ENCODE measurements around the gene PIGC. TPM values are rescaled to one million over a fixed set of nuclear protein-coding genes. Genes with fewer than 3 reads are reported as not detected.

The PIGC gene
- total RNA-seq, 1 experiment from 2014 or later, result 16.2 TPM

DNA sequence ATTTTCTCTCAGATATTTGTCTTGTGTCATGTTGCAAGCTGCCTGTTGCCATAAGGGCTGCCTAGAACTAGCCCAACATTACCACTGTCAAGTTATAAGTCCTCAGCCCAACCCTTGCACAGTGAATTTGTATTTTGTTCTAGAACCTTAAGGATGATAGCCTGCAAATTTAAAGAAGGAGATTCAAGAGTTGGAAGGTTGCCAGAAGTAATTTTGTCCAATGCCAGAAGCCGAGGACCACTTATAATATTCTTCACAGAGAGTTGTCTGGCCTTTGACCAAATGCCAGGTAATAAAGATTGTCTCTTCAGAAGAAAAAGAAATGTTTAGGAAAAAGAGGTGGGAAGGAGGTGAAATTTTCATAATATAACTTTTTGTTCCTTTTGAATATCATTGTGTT lies 48.6 kb upstream of the PIGC start:
- Mint-ChIP-seq H3K4me3 (no peak overlapping the region), H3K9me3 (no peaks in the 10 kb centered on the region), H3K27me3 (ENCODE audit: low read depth) (peaks cover 6% of the 10 kb centered on the region), H3K36me3 (no peaks in the 10 kb centered on the region), H3K27ac (no peak overlapping the region), H3K4me1 (peaks cover 3% of the 10 kb centered on the region)
- no peak for DNase-seq (ENCODE audit: low spot score)
- ATAC-seq, result no peak
- TF ChIP-seq, protein P1, sequence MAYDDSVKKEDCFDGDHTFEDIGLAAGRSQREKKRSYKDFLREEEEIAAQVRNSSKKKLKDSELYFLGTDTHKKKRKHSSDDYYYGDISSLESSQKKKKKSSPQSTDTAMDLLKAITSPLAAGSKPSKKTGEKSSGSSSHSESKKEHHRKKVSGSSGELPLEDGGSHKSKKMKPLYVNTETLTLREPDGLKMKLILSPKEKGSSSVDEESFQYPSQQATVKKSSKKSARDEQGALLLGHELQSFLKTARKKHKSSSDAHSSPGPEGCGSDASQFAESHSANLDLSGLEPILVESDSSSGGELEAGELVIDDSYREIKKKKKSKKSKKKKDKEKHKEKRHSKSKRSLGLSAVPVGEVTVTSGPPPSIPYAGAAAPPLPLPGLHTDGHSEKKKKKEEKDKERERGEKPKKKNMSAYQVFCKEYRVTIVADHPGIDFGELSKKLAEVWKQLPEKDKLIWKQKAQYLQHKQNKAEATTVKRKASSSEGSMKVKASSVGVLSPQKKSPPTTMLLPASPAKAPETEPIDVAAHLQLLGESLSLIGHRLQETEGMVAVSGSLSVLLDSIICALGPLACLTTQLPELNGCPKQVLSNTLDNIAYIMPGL (CRISPR knock-in tag; IDR thresholded peaks at IDR 0.05), result no peak
- ChIA-PET POLR2A (no interaction called here), CTCF (no interaction called here)

- Mint-ChIP-seq H3K4me3 (no peak overlapping the region), H3K4me1 (no peaks in the 10 kb centered on the region), H3K9me3 (no peaks in the 10 kb centered on the region), H3K27ac (no peak overlapping the region), H3K27me3 (ENCODE audit: low read depth) (no peaks in the 10 kb centered on the region; the same call in 1 of the 2 replicates), H3K36me3 (no peaks in the 10 kb centered on the region)
- CTCF ChIA-PET, result no interaction called here
- ATAC-seq (no peak), DNase-seq (ENCODE audit: low spot score) (no peak)
- POLR2A ChIA-PET, result no interaction called here
- no peak for TF ChIP-seq NFE2L1 (CRISPR knock-in tag; IDR thresholded peaks at IDR 0.05)
- TF ChIP-seq, protein P2, sequence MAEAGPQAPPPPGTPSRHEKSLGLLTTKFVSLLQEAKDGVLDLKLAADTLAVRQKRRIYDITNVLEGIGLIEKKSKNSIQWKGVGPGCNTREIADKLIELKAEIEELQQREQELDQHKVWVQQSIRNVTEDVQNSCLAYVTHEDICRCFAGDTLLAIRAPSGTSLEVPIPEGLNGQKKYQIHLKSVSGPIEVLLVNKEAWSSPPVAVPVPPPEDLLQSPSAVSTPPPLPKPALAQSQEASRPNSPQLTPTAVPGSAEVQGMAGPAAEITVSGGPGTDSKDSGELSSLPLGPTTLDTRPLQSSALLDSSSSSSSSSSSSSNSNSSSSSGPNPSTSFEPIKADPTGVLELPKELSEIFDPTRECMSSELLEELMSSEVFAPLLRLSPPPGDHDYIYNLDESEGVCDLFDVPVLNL (CRISPR knock-in tag; IDR thresholded peaks at IDR 0.05; ENCODE audit: borderline replicate concordance, low read depth), result no peak
- TF ChIP-seq ZNF416 (CRISPR knock-in tag; IDR thresholded peaks at IDR 0.05), result no peak
- TF ChIP-seq, protein P3, sequence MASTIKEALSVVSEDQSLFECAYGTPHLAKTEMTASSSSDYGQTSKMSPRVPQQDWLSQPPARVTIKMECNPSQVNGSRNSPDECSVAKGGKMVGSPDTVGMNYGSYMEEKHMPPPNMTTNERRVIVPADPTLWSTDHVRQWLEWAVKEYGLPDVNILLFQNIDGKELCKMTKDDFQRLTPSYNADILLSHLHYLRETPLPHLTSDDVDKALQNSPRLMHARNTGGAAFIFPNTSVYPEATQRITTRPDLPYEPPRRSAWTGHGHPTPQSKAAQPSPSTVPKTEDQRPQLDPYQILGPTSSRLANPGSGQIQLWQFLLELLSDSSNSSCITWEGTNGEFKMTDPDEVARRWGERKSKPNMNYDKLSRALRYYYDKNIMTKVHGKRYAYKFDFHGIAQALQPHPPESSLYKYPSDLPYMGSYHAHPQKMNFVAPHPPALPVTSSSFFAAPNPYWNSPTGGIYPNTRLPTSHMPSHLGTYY (CRISPR knock-in tag; IDR thresholded peaks at IDR 0.05), result no peak
- no peak for TF ChIP-seq MYBL2 (CRISPR knock-in tag; IDR thresholded peaks at IDR 0.05)
- TF ChIP-seq TEAD4 (CRISPR knock-in tag; IDR thresholded peaks at IDR 0.05), result no peak
- no peak for TF ChIP-seq NR3C1 (CRISPR knock-in tag; conservative IDR thresholded peaks at IDR 0.05; ENCODE audit: low read depth)
- TF ChIP-seq ETV6 (CRISPR knock-in tag; IDR thresholded peaks at IDR 0.05), result no peak
- TF ChIP-seq RORB (CRISPR knock-in tag; IDR thresholded peaks at IDR 0.05), result no peak
- no peak for TF ChIP-seq SMAD4 (CRISPR knock-in tag; IDR thresholded peaks at IDR 0.05)
- no peak for TF ChIP-seq MXD4 (CRISPR knock-in tag; IDR thresholded peaks at IDR 0.05; ENCODE audit: borderline replicate concordance)
- no peak for TF ChIP-seq ZNF232 (CRISPR knock-in tag; IDR thresholded peaks at IDR 0.05)
- TF ChIP-seq NFATC4 (CRISPR knock-in tag; IDR thresholded peaks at IDR 0.05), result no peak
- TF ChIP-seq KAT7 (CRISPR knock-in tag; IDR thresholded peaks at IDR 0.05; ENCODE audit: borderline replicate concordance), result no peak
- TF ChIP-seq, protein P4, sequence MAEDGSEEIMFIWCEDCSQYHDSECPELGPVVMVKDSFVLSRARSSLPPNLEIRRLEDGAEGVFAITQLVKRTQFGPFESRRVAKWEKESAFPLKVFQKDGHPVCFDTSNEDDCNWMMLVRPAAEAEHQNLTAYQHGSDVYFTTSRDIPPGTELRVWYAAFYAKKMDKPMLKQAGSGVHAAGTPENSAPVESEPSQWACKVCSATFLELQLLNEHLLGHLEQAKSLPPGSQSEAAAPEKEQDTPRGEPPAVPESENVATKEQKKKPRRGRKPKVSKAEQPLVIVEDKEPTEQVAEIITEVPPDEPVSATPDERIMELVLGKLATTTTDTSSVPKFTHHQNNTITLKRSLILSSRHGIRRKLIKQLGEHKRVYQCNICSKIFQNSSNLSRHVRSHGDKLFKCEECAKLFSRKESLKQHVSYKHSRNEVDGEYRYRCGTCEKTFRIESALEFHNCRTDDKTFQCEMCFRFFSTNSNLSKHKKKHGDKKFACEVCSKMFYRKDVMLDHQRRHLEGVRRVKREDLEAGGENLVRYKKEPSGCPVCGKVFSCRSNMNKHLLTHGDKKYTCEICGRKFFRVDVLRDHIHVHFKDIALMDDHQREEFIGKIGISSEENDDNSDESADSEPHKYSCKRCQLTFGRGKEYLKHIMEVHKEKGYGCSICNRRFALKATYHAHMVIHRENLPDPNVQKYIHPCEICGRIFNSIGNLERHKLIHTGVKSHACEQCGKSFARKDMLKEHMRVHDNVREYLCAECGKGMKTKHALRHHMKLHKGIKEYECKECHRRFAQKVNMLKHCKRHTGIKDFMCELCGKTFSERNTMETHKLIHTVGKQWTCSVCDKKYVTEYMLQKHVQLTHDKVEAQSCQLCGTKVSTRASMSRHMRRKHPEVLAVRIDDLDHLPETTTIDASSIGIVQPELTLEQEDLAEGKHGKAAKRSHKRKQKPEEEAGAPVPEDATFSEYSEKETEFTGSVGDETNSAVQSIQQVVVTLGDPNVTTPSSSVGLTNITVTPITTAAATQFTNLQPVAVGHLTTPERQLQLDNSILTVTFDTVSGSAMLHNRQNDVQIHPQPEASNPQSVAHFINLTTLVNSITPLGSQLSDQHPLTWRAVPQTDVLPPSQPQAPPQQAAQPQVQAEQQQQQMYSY (CRISPR knock-in tag; IDR thresholded peaks at IDR 0.05), result no peak
Measured at GRCh38 chr1:172489847-172490246, 46.0 kb upstream of the PIGC start.

DNA sequence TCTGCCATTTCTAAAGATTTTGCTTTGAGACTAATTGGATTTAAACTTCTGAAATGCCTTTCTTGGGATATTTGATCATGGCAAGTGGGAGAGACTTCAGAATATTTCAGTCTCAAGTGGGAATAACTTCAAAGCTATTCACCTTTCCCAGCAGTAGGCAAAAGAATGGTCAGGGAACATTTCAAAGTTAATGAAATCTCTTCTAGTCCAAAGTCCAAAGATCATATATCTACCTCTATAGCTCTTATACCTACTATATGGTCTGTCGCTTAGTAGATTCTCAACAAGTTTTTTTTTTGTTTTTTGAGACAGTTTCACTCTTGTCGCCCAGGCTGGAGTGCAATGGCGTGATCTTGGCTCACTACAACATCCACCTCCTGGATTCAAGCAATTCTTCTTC lies 44.5 kb upstream of the PIGC start:
- ChIA-PET CTCF (no interaction called here), POLR2A (no interaction called here)
- Mint-ChIP-seq H3K27me3 (ENCODE audit: low read depth) (no peaks in the 10 kb centered on the region; the same call in 1 of the 2 replicates), H3K36me3 (no peaks in the 10 kb centered on the region), H3K4me1 (peaks cover 4% of the 10 kb centered on the region), H3K27ac (no peak overlapping the region), H3K4me3 (no peak overlapping the region), H3K9me3 (no peaks in the 10 kb centered on the region)
- no peak for DNase-seq (ENCODE audit: low spot score)
- no peak for ATAC-seq
- TF ChIP-seq FOXK1 (CRISPR knock-in tag; IDR thresholded peaks at IDR 0.05), result no peak
- no peak for TF ChIP-seq ZBTB21 (CRISPR knock-in tag; IDR thresholded peaks at IDR 0.05; ENCODE audit: borderline replicate concordance)
- TF ChIP-seq SMAD4 (CRISPR knock-in tag; IDR thresholded peaks at IDR 0.05), result no peak
- no peak for TF ChIP-seq ZNF396 (CRISPR knock-in tag; IDR thresholded peaks at IDR 0.05; ENCODE audit: borderline replicate concordance)
- TF ChIP-seq, protein P2 (CRISPR knock-in tag; IDR thresholded peaks at IDR 0.05; ENCODE audit: borderline replicate concordance, low read depth), result no peak
- no peak for TF ChIP-seq MLX (CRISPR knock-in tag; IDR thresholded peaks at IDR 0.05)
- TF ChIP-seq, protein P3 (CRISPR knock-in tag; IDR thresholded peaks at IDR 0.05), result no peak
- TF ChIP-seq ZNF219 (CRISPR knock-in tag; IDR thresholded peaks at IDR 0.05; ENCODE audit: borderline replicate concordance), result no peak
